Airway epithelial cell (primary cell): ENCODE results near the gene NFE2L3. TPM values are rescaled to one million over a fixed set of nuclear protein-coding genes. Genes with fewer than 3 reads are reported as not detected.

Experiments used
- total RNA-seq: library from RNA; depleted of rRNA; stranded (reverse); fragments of >200 nt; gene quantifications from 2 replicates; pipeline ENCODE4 v1.2.3, GENCODE V29; 2015

The NFE2L3 gene
- total RNA-seq = 11.4 and 12.5 TPM in 2 replicates

GRCh38 chr7:26151953-26152781 lies at the start of gene NFE2L3:
NFE2L3 (plus strand) TSS chr7:26152198; CDS start chr7:26152499, 301 bp downstream.

GRCh38 chr7:26200444-26201246 lies 48.6 kb downstream of the NFE2L3 start, which contains the start of gene HNRNPA2B1:
HNRNPA2B1 (minus strand) TSS chr7:26200746; CDS start chr7:26200577, 169 bp downstream.

GRCh38 chr7:26201247-26202018 lies 49.4 kb downstream of the NFE2L3 start, which contains the start of gene CBX3:
CBX3 (plus strand) TSS chr7:26201745; CDS start chr7:26202999, 1,254 bp downstream.

Other genes starting within 250 kb of the NFE2L3 start
- 274 TPM in 2 replicates for gene HNRNPA2B1, start 48.5 kb downstream of the NFE2L3 start, total RNA-seq
- 92.7 and 93.5 TPM in 2 replicates for gene CBX3, start 49.5 kb downstream of the NFE2L3 start, total RNA-seq
- 1.6 and 1.9 TPM in 2 replicates for gene SNX10, start 139.7 kb downstream of the NFE2L3 start, total RNA-seq